Measurements from ENCODE around the gene TAGAP. TPM values are rescaled to one million over a fixed set of nuclear protein-coding genes. Genes with fewer than 3 reads are reported as not detected.

Gene TAGAP
- polyA plus RNA-seq, 1 of the 3 experiments (the other 2 are of a cell fraction), result not detected

DNA sequence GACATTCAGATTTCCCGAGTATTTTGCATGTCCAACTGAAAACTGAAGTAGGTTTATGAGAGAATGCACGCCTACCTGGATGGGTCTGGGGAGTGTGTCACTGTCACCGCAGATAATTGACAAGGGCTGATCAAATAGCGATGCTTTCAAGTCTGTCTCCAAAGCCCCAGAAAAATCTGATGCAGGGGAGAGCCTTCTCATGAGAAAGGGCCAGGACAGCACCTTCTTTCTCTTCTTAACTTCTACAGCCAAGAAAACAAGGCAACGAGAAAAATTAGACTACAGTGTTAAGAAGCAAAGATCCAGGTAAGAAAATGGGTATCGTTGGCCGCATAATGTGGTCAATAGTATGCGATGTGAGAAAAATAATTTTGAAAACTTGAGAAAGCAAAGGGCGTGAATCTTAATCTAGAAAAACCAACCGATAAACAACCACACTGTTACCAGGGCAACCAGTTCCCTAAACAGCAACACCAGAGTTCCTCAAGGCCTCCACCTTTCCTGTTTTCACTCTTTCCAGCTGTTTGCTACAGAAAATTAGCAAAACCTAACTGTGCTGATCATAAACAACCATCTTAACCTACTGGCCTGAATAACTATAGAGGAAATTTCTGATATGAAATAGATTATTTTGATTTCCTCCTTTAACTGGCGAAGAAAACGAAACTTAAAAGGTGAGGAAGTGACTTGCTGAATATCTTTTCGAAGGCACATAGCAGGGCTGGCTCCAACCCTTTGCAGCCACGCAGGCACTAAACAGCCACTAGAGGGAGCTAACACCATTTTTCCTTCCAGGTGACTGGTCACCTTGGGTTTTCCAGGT is 2.6 kb downstream of the TAGAP start:
- CTCF ChIA-PET, result interaction anchor here (0.6 to 10.7 kb wide), 31 partner anchors 8 to 613 kb away, joined by 3 to 152 read pairs (median 5); no protein-coding TSS in a partner anchor
- H3K4me3 ChIP-seq (ENCODE audit: low read depth in 2 of 2, low read length in 1 of 2), result no peak overlapping the region

More for the DNA sequence above, 2.6 kb downstream of the TAGAP start:
- no peaks in the 10 kb centered on the region for H3F3A ChIP-seq (replicated peaks; ENCODE audit: insufficient read depth)
- peak; percentile 68 for DNase-seq
- H2AFZ ChIP-seq (ENCODE audit: low read depth), result no peak overlapping the region
- TF ChIP-seq, protein P1, sequence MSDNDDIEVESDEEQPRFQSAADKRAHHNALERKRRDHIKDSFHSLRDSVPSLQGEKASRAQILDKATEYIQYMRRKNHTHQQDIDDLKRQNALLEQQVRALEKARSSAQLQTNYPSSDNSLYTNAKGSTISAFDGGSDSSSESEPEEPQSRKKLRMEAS (IDR thresholded peaks at IDR 0.05; ENCODE audit: low read depth), result no peak
- TF ChIP-seq RXRA (IDR thresholded peaks at IDR 0.05; ENCODE audit: borderline replicate concordance, low read depth), result no peak
- TF ChIP-seq, protein P2, sequence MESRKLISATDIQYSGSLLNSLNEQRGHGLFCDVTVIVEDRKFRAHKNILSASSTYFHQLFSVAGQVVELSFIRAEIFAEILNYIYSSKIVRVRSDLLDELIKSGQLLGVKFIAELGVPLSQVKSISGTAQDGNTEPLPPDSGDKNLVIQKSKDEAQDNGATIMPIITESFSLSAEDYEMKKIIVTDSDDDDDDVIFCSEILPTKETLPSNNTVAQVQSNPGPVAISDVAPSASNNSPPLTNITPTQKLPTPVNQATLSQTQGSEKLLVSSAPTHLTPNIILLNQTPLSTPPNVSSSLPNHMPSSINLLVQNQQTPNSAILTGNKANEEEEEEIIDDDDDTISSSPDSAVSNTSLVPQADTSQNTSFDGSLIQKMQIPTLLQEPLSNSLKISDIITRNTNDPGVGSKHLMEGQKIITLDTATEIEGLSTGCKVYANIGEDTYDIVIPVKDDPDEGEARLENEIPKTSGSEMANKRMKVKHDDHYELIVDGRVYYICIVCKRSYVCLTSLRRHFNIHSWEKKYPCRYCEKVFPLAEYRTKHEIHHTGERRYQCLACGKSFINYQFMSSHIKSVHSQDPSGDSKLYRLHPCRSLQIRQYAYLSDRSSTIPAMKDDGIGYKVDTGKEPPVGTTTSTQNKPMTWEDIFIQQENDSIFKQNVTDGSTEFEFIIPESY (IDR thresholded peaks at IDR 0.05; ENCODE audit: borderline replicate concordance, low read depth), result no peak
- no peak for TF ChIP-seq POLR2AphosphoS5 (IDR thresholded peaks at IDR 0.05; ENCODE audit: low read depth, low read length)
- TF ChIP-seq, protein P3, sequence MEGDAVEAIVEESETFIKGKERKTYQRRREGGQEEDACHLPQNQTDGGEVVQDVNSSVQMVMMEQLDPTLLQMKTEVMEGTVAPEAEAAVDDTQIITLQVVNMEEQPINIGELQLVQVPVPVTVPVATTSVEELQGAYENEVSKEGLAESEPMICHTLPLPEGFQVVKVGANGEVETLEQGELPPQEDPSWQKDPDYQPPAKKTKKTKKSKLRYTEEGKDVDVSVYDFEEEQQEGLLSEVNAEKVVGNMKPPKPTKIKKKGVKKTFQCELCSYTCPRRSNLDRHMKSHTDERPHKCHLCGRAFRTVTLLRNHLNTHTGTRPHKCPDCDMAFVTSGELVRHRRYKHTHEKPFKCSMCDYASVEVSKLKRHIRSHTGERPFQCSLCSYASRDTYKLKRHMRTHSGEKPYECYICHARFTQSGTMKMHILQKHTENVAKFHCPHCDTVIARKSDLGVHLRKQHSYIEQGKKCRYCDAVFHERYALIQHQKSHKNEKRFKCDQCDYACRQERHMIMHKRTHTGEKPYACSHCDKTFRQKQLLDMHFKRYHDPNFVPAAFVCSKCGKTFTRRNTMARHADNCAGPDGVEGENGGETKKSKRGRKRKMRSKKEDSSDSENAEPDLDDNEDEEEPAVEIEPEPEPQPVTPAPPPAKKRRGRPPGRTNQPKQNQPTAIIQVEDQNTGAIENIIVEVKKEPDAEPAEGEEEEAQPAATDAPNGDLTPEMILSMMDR (IDR thresholded peaks at IDR 0.05), result peak; percentile 97
- TF ChIP-seq RAD21 (IDR thresholded peaks at IDR 0.05; ENCODE audit: low read length), result peak; percentile 74
- TF ChIP-seq, protein P4, sequence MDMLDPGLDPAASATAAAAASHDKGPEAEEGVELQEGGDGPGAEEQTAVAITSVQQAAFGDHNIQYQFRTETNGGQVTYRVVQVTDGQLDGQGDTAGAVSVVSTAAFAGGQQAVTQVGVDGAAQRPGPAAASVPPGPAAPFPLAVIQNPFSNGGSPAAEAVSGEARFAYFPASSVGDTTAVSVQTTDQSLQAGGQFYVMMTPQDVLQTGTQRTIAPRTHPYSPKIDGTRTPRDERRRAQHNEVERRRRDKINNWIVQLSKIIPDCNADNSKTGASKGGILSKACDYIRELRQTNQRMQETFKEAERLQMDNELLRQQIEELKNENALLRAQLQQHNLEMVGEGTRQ (IDR thresholded peaks at IDR 0.05; ENCODE audit: borderline replicate concordance, low read depth, low read length), result no peak
- no peak for TF ChIP-seq NRF1 (IDR thresholded peaks at IDR 0.05; ENCODE audit: low read depth, low read length)
- peak; percentile 79 for TF ChIP-seq SMC3 (IDR thresholded peaks at IDR 0.05; ENCODE audit: low read depth, low read length)
- no peak for TF ChIP-seq EZH2phosphoT487 (IDR thresholded peaks at IDR 0.05; ENCODE audit: borderline replicate concordance, low read depth)
- TF ChIP-seq TAF1 (IDR thresholded peaks at IDR 0.05; ENCODE audit: borderline replicate concordance, low read depth, low read length), result no peak
- H3K9me2 ChIP-seq, result no peaks in the 10 kb centered on the region
- no peak overlapping the region for H3K27ac ChIP-seq (ENCODE audit: low read depth in 2 of 2, low read length in 1 of 2)
- no peaks in the 10 kb centered on the region for H3K79me2 ChIP-seq (ENCODE audit: insufficient read depth)
- 0 out of 2 replicates have a peak overlapping the region, but pooled peaks have one; percentile 16 for H3K4me2 ChIP-seq
- H3K9ac ChIP-seq, result no peak overlapping the region
- WGBS (ENCODE audit: low lambda C conversion rate), result 45% methylated on average over 14 of the region's 14 CpGs
- peaks cover 37% of the 10 kb centered on the region for H3K27me3 ChIP-seq (ENCODE audit: insufficient read depth)
- H3K36me3 ChIP-seq (replicated peaks in 1 of 2; ENCODE audit: control insufficient read depth in 1 of 2, insufficient read depth in 2 of 2, low read length in 1 of 2), result no peaks in the 10 kb centered on the region
- POLR2A ChIA-PET, result no interaction called here
- peaks cover 0 to 2% of the 10 kb centered on the region in 2 experiments; a peak in 1 of 4 replicates for H3K4me1 ChIP-seq (ENCODE audit: control insufficient read depth in 1 of 2, insufficient read depth in 2 of 2, low read depth in 1 of 2, low read length in 1 of 2)
- H3K9me3 ChIP-seq, result no peaks in the 10 kb centered on the region
- no peaks in the 10 kb centered on the region for H4K20me1 ChIP-seq (ENCODE audit: insufficient read depth)

All from SK-N-SH (cell line).